Loucy (cell line): ENCODE measurements around the gene NAV2.

Experiments used
- H2AFZ ChIP-seq: fragments of 200-600 bp; sonication (generic); 2 replicates; pipeline ENCODE4 v1.6.0; 2016; ENCODE audit warnings: antibody characterized with exemption, mild to moderate bottlenecking, low read length, moderate library complexity
- H3F3A ChIP-seq: fragments of 200-600 bp; 2 replicates; pipeline ENCODE4 v1.6.0; 2016; ENCODE audit warnings: antibody characterized with exemption, low read depth, mild to moderate bottlenecking
- H3K27me3 ChIP-seq: fragments of 200-600 bp; sonication (generic); 2 replicates; pipeline ENCODE4 v1.6.1; 2014; ENCODE audit warnings: low read length, mild to moderate bottlenecking; ENCODE audit not compliant: insufficient read depth, poor library complexity, severe bottlenecking
- H3K36me3 ChIP-seq: fragments of 200-600 bp; sonication (generic); 2 replicates; pipeline ENCODE4 v1.6.1; 2016; ENCODE audit warnings: low read length; ENCODE audit not compliant: insufficient read depth
- H3K4me1 ChIP-seq: fragments of 200-600 bp; sonication (generic); 2 replicates; pipeline ENCODE4 v1.5.1; 2014; ENCODE audit warnings: low read length, mild to moderate bottlenecking; ENCODE audit not compliant: insufficient read depth, poor library complexity, severe bottlenecking
- H3K4me2 ChIP-seq: fragments of 200-600 bp; sonication (generic); 2 replicates; pipeline ENCODE4 v1.6.0; 2014; ENCODE audit warnings: antibody characterized with exemption, low read length, low read depth, mild to moderate bottlenecking; ENCODE audit not compliant: poor library complexity, severe bottlenecking
- H3K4me3 ChIP-seq: fragments of 200-600 bp; sonication (generic); 2 replicates; pipeline ENCODE4 v1.5.1; 2014; ENCODE audit warnings: low read length, mild to moderate bottlenecking, mixed read lengths; ENCODE audit not compliant: poor library complexity, severe bottlenecking
- H3K79me2 ChIP-seq: fragments of 200-600 bp; sonication (generic); 2 replicates; pipeline ENCODE4 v1.6.1; 2014; ENCODE audit warnings: low read length; ENCODE audit not compliant: insufficient read depth
- H3K9ac ChIP-seq: fragments of 200-600 bp; sonication (generic); 2 replicates; pipeline ENCODE4 v1.6.0; 2014; ENCODE audit warnings: mild to moderate bottlenecking, low read depth, low read length, moderate library complexity; ENCODE audit not compliant: poor library complexity, severe bottlenecking
- H3K9me2 ChIP-seq: fragments of 200-600 bp; sonication (generic); replicated peaks from 2 replicates; pipeline ENCODE4 v1.6.1; 2016; ENCODE audit warnings: low read depth, low read length, mixed read lengths
- H3K9me3 ChIP-seq: fragments of 200-600 bp; sonication (generic); 2 replicates; pipeline ENCODE4 v1.6.1; 2014; ENCODE audit warnings: mild to moderate bottlenecking, antibody characterized with exemption, low read length, low read depth; ENCODE audit not compliant: insufficient read depth
- H4K20me1 ChIP-seq: fragments of 200-600 bp; sonication (generic); 2 replicates; pipeline ENCODE4 v1.6.0; 2014; ENCODE audit warnings: antibody characterized with exemption, low read length, mild to moderate bottlenecking; ENCODE audit not compliant: insufficient read depth, poor library complexity, severe bottlenecking
- CTCF ChIP-seq: fragments of 200-600 bp; sonication (generic); conservative IDR thresholded peaks from 2 replicates; pipeline ENCODE4 v1.5.1; 2014; ENCODE audit warnings: mild to moderate bottlenecking, antibody characterized with exemption, low read length
- EZH2phosphoT487 ChIP-seq: fragments of 200-600 bp; IDR thresholded peaks from 2 replicates; pipeline ENCODE4 v1.6.1; 2018; ENCODE audit warnings: antibody characterized with exemption, mild to moderate bottlenecking, moderate library complexity, borderline replicate concordance

Gene NAV2

GRCh38 chr11:19952911-19953310 is 240.3 kb downstream of the NAV2 start:
- no peaks in the 10 kb centered on the region for H3K9me3 ChIP-seq
- H3K36me3 ChIP-seq, result no peaks in the 10 kb centered on the region
- no peak overlapping the region for H3K9ac ChIP-seq
- no peaks in the 10 kb centered on the region for H3K79me2 ChIP-seq
- no peak overlapping the region for H3K4me2 ChIP-seq
- no peak overlapping the region for H3K4me3 ChIP-seq
- H3K4me1 ChIP-seq, result peaks cover 5% of the 10 kb centered on the region
- H2AFZ ChIP-seq, result no peak overlapping the region
- TF ChIP-seq CTCF (no peak), EZH2phosphoT487 (no peak)
- no peaks in the 10 kb centered on the region for H4K20me1 ChIP-seq
- H3F3A ChIP-seq, result no peaks in the 10 kb centered on the region
- no peaks in the 10 kb centered on the region for H3K27me3 ChIP-seq
- no peaks in the 10 kb centered on the region for H3K9me2 ChIP-seq

GRCh38 chr11:19953336-19953735 is 240.7 kb downstream of the NAV2 start:
- H3K27me3 ChIP-seq, result no peaks in the 10 kb centered on the region
- no peak overlapping the region for H3K4me2 ChIP-seq
- no peak overlapping the region for H3K9ac ChIP-seq
- H3K4me1 ChIP-seq, result peaks cover 5% of the 10 kb centered on the region
- H4K20me1 ChIP-seq, result no peaks in the 10 kb centered on the region
- no peaks in the 10 kb centered on the region for H3F3A ChIP-seq
- no peak overlapping the region for H2AFZ ChIP-seq
- H3K36me3 ChIP-seq, result no peaks in the 10 kb centered on the region
- H3K4me3 ChIP-seq, result no peak overlapping the region
- no peaks in the 10 kb centered on the region for H3K9me3 ChIP-seq
- TF ChIP-seq CTCF, result no peak
- TF ChIP-seq EZH2phosphoT487, result no peak
- no peaks in the 10 kb centered on the region for H3K9me2 ChIP-seq
- no peaks in the 10 kb centered on the region for H3K79me2 ChIP-seq

GRCh38 chr11:19953909-19954308 is 241.3 kb downstream of the NAV2 start:
- TF ChIP-seq CTCF (peak; percentile 47), EZH2phosphoT487 (no peak)
- Histone ChIP-seq H4K20me1 (no peaks in the 10 kb centered on the region), H3K9ac (no peak overlapping the region), H3K27me3 (no peaks in the 10 kb centered on the region), H3K9me3 (no peaks in the 10 kb centered on the region), H3K79me2 (no peaks in the 10 kb centered on the region), H3K36me3 (no peaks in the 10 kb centered on the region), H3K4me3 (no peak overlapping the region), H2AFZ (no peak overlapping the region), H3K9me2 (no peaks in the 10 kb centered on the region), H3F3A (no peaks in the 10 kb centered on the region), H3K4me1 (peaks cover 5% of the 10 kb centered on the region), H3K4me2 (no peak overlapping the region)
